ENCODE data around the gene CATSPER1. TPM values are rescaled to one million over a fixed set of nuclear protein-coding genes. Genes with fewer than 3 reads are reported as not detected.

Gene CATSPER1
- total and polyA plus RNA-seq, 2 experiments from 2014 or later = not detected

- H3K27ac ChIP-seq (ENCODE audit: low read depth) = no peak overlapping the region
- H3K27me3 ChIP-seq (ENCODE audit: insufficient read depth) = peaks cover 18% of the 10 kb centered on the region
- H3K4me2 ChIP-seq = no peak overlapping the region
- DNase-seq (ENCODE audit: low spot score) (no peak), ATAC-seq (no peak)
- 0 out of 2 replicates have a peak, but pooled peaks cover 3% of the 10 kb centered on the region for H3F3A ChIP-seq (replicated peaks; ENCODE audit: low read depth)
- no peaks in the 10 kb centered on the region for H4K20me1 ChIP-seq (replicated peaks; ENCODE audit: insufficient read depth)
- no peaks in the 10 kb centered on the region for H3K4me1 ChIP-seq (ENCODE audit: insufficient read depth)
- H3K79me2 ChIP-seq (replicated peaks; ENCODE audit: insufficient read depth) = no peaks in the 10 kb centered on the region
- no peaks in the 10 kb centered on the region for H3K9me3 Mint-ChIP-seq
- no peak overlapping the region for H3K4me3 ChIP-seq
- H3K36me3 Mint-ChIP-seq (ENCODE audit: low read depth) = no peaks in the 10 kb centered on the region
- H3K4me1 Mint-ChIP-seq = no peaks in the 10 kb centered on the region
- peaks cover 13% of the 10 kb centered on the region for H3K27me3 Mint-ChIP-seq (ENCODE audit: insufficient read depth, low read depth, poor library complexity)
- TF ChIP-seq CTCF (conservative IDR thresholded peaks at IDR 0.05; ENCODE audit: low read depth in 2 of 2) (no peak), STAT1 (IDR thresholded peaks at IDR 0.05; ENCODE audit: unreplicated experiment) (no peak), EZH2 (IDR thresholded peaks at IDR 0.05; ENCODE audit: low read depth, unreplicated experiment) (no peak), ETS1 (IDR thresholded peaks at IDR 0.05) (no peak), NANOG (IDR thresholded peaks at IDR 0.05; ENCODE audit: borderline replicate concordance) (no peak), JUNB (IDR thresholded peaks at IDR 0.05; ENCODE audit: unreplicated experiment) (no peak), ZNF331 (CRISPR knock-in tag; IDR thresholded peaks at IDR 0.05; ENCODE audit: low read depth) (no peak), EZH2phosphoT487 (IDR thresholded peaks at IDR 0.05; ENCODE audit: unreplicated experiment) (no peak), REST (IDR thresholded peaks at IDR 0.05; ENCODE audit: unreplicated experiment) (no peak), ZNF114 (CRISPR knock-in tag; IDR thresholded peaks at IDR 0.05) (no peak), ZNF462 (CRISPR knock-in tag; IDR thresholded peaks at IDR 0.05) (no peak)
- H3K36me3 ChIP-seq (ENCODE audit: insufficient read depth) = no peaks in the 10 kb centered on the region
- no peak overlapping the region for H2AFZ ChIP-seq
- H3K9me2 ChIP-seq (ENCODE audit: insufficient read depth) = no peaks in the 10 kb centered on the region
- no peak overlapping the region for H3K27ac Mint-ChIP-seq
- no peak overlapping the region for H3K4me3 Mint-ChIP-seq
Observed at GRCh38 chr11:66015936-66016792, 10.1 kb downstream of the CATSPER1 start.
